Naive thymus-derived CD8-positive, alpha-beta T cell (primary cell): ENCODE results near the gene LIME1. TPM values are rescaled to one million over a fixed set of nuclear protein-coding genes. Genes with fewer than 3 reads are reported as not detected.

Source experiments
- ATAC-seq, 2 donors: fragments of 150-1000 bp; cut with Tn5 transposase in 1 of 2; sonication (Bioruptor Pico), chemical (Tn5 transposase) in 1 of 2; 1 replicate in 1 of 2; 2 replicates in 1 of 2; pipeline ENCODE4 v1.10.0; 2021; ENCODE audit warnings: mild to moderate bottlenecking in 2 of 2, moderate library complexity in 2 of 2
- POLR2A ChIA-PET: fragments of 350-600 bp; sonication (Branson Sonifier 250); formaldehyde crosslinking; loops from one replicate; lab custom pipeline; 2021; ENCODE audit warnings: antibody characterized with exemption; lab: Charles Lee
- DNase-seq, 10 donors: peaks; one replicate each; pipeline versions ENCODE4 v3.0.0 to v3.0.0-alpha.2; 2020 to 2022
- H3K27ac Mint-ChIP-seq, 10 donors: one replicate each; pipeline ENCODE4 v1.8.0; 2020 to 2022; ENCODE audit warnings: mild to moderate bottlenecking in 10 of 10, mixed read lengths in 10 of 10, moderate library complexity in 4 of 10, inconsistent platforms in 1 of 10
- H3K27me3 Mint-ChIP-seq, 5 donors: one replicate each; pipeline ENCODE4 v1.8.0; 2021 to 2022; ENCODE audit warnings: mixed read lengths in 5 of 5
- H3K36me3 Mint-ChIP-seq, 3 donors: one replicate each; pipeline ENCODE4 v1.8.0; 2020 to 2022; ENCODE audit warnings: mixed read lengths in 3 of 3, mild to moderate bottlenecking in 2 of 3, inconsistent platforms in 1 of 3
- H3K4me1 Mint-ChIP-seq, 4 donors: one replicate each; pipeline ENCODE4 v1.8.0; 2021 to 2022; ENCODE audit warnings: mixed read lengths in 4 of 4
- H3K4me3 Mint-ChIP-seq, 10 donors: one replicate each; pipeline ENCODE4 v1.8.0; 2020 to 2022; ENCODE audit warnings: mild to moderate bottlenecking in 10 of 10, mixed read lengths in 10 of 10, moderate library complexity in 6 of 10, inconsistent platforms in 1 of 10
- H3K9me3 Mint-ChIP-seq, 9 donors: one replicate each; pipeline ENCODE4 v1.8.0; 2020 to 2022; ENCODE audit warnings: mixed read lengths in 9 of 9, mild to moderate bottlenecking in 3 of 9, inconsistent platforms in 1 of 9, moderate library complexity in 1 of 9
- polyA plus RNA-seq, 3 donors: library from polyadenylated mRNA; unstranded; fragments of 300-500 nt; fragmentation: Illumina TruSeq; gene quantifications; one replicate each; pipeline ENCODE4 v1.2.3, GENCODE V29; 2021
- total RNA-seq, 8 experiments: library from RNA in 2 of 8; stranded (reverse) in 2 of 8; gene quantifications; one replicate each; pipeline ENCODE4 v1.2.3 and lab custom pipeline; 2021 to 2026

Gene LIME1
- total and polyA plus RNA-seq, 5 experiments from 2014 or later: 95.0 to 292 (median 255) TPM

DNA sequence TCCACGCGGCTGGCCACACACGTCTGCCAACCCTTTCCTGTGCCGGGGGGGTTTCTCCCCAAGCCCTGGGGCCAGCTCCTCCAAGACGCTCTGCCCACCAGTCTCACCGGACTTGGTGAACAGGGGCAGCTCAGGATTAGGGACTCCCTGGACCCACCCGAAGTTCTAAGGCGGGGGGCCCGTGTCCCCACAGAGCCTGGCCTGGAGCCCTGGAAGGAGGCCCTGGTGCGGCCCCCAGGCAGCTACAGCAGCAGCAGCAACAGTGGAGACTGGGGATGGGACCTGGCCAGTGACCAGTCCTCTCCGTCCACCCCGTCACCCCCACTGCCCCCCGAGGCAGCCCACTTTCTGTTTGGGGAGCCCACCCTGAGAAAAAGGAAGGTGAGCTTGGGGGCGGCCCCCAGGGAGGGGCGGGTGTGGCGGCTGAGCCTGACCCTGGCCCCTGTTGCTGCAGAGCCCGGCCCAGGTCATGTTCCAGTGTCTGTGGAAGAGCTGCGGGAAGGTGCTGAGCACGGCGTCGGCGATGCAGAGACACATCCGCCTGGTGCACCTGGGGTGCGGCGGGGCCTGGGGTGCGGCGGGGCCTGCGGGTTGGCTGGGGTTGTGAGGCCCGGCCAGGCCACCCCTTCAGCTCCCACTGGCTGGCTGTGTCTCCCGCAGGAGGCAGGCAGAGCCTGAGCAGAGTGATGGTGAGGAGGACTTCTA is 5.4 kb downstream of the LIME1 start:
- Mint-ChIP-seq H3K4me3 (peak overlapping the region; percentile 7 to 81 (median 64)), H3K27me3 (no peaks in the 10 kb centered on the region), H3K4me1 (peaks cover 0 to 6% (median 3%) of the 10 kb centered on the region in 4 donors), H3K36me3 (peaks cover 0 to 11% (median 0%) of the 10 kb centered on the region in 3 donors), H3K27ac (peak overlapping the region in 2 of 10 donors; percentile 28 to 66), H3K9me3 (no peaks in the 10 kb centered on the region)
- DNase-seq: no peak
- no peak for ATAC-seq
- POLR2A ChIA-PET: interaction anchor here (0.5 to 10.0 kb wide), 8 partner anchors 9 to 382 kb away, joined by 3 to 137 read pairs (median 4); partner anchors contain the start of genes ARFRP1 and ZGPAT

DNA sequence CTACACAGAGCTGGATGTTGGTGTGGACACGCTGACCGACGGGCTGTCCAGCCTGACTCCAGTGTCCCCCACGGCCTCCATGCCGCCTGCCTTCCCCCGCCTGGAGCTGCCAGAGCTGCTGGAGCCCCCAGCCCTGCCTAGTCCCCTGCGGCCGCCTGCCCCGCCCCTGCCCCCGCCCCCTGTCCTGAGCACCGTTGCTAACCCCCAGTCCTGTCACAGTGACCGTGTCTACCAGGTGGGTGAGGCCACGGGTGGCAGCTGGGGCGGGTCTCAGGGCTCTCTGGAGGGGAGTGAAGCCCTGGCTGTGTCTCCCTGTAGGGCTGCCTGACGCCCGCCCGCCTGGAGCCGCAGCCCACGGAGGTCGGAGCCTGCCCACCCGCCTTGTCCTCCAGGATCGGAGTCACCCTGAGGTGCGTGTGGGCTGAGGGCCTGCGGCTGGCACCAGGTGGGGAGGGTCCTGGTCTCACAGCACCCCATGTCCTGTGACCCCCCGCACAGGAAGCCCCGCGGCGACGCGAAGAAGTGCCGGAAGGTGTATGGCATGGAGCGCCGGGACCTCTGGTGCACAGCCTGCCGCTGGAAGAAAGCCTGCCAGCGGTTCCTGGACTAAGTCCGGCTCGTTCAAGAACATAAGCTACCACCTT is 6.0 kb downstream of the LIME1 start:
- Mint-ChIP-seq H3K4me3 (no peak overlapping the region), H3K27ac (no peak overlapping the region), H3K4me1 (peaks cover 0 to 6% (median 1%) of the 10 kb centered on the region in 4 donors), H3K36me3 (peaks cover 0 to 11% (median 0%) of the 10 kb centered on the region in 3 donors), H3K27me3 (no peaks in the 10 kb centered on the region), H3K9me3 (no peaks in the 10 kb centered on the region)
- POLR2A ChIA-PET: interaction anchor here (0.5 to 10.0 kb wide), 6 partner anchors 8 to 387 kb away, joined by 3 to 137 read pairs (median 4); partner anchors contain the start of genes ARFRP1 and ZGPAT
- DNase-seq: no peak
- ATAC-seq: no peak

DNA sequence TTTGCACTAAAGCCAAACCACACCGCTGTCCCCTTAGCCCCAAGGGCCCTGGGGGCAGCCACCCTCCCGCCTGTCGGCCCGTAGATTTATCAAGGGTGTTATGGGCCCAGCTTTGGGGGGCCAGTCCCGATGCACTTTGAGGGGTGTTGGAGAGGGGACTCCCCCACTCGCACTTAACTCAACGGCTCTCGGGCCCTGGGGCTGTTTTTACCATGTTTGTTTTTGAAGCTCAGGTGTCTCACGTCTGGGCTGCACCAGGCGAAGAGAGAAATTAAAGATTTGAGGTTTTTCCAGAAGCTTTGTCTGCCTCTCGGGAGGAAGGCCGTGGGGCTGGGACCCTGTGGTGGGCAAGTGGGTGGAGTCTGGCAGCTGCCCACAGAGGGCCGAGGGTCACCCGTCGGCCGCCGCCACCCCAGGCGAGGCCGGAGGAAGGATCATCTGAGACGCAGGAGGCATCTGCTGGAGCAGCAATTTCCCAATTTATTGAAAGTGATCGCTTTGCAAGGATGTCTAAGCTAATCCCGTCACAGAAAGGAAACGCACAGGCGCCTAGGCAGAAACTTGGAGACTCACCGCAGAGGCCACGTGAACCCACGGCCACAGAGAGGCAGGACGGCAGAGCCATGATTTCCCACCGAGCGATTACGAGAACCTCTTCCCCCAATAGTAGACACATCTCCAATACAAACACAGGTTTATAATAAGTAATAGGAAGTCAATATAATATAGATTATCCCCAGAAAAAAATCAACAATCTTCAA is 6.9 kb downstream of the LIME1 start:
- Mint-ChIP-seq H3K27ac (peak overlapping the region in 4 of 10 donors; percentile 18 to 79 (median 36)), H3K4me1 (peaks cover under 1 to 9% (median 2%) of the 10 kb centered on the region in 4 donors), H3K36me3 (peaks cover 0 to 11% (median 0%) of the 10 kb centered on the region in 3 donors), H3K9me3 (no peaks in the 10 kb centered on the region), H3K27me3 (no peaks in the 10 kb centered on the region), H3K4me3 (peak overlapping the region in 1 of 10 donors; percentile 36)
- POLR2A ChIA-PET: interaction anchor here (0.5 to 10.0 kb wide), 7 partner anchors 7 to 386 kb away, joined by 3 to 137 read pairs (median 3); partner anchors contain the start of genes ARFRP1 and ZGPAT
- no peak for DNase-seq
- no peak for ATAC-seq

DNA sequence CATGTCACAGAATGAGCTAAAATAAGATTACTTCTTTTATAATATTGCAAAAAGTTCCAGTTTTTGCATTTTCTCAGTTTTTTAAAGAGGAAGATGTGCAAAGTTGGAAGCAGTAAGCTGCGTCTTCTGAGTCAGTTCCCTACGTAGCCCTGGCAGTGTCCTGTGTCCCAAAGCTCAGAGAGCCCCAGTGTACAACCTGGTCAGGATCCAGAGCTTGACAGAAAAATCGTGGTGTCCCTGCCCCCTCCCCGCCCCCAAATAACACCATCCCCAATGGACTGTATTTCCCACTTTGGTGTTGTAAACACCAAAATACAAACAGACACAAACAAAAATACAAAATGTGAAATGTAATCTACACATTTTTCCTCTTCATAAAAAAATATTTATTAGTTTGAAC is 7.7 kb downstream of the LIME1 start:
- Mint-ChIP-seq H3K27me3 (no peaks in the 10 kb centered on the region), H3K4me1 (peaks cover 3 to 14% (median 8%) of the 10 kb centered on the region in 4 donors), H3K4me3 (no peak overlapping the region), H3K36me3 (peaks cover 0 to 11% (median 0%) of the 10 kb centered on the region in 3 donors), H3K27ac (peak overlapping the region in 1 of 10 donors; percentile 18), H3K9me3 (no peaks in the 10 kb centered on the region)
- POLR2A ChIA-PET: interaction anchor here (0.5 to 0.8 kb wide), 3 partner anchors 15 to 47 kb away, joined by 3 to 4 read pairs (median 3); no protein-coding TSS in a partner anchor
- DNase-seq: no peak
- no peak for ATAC-seq

DNA sequence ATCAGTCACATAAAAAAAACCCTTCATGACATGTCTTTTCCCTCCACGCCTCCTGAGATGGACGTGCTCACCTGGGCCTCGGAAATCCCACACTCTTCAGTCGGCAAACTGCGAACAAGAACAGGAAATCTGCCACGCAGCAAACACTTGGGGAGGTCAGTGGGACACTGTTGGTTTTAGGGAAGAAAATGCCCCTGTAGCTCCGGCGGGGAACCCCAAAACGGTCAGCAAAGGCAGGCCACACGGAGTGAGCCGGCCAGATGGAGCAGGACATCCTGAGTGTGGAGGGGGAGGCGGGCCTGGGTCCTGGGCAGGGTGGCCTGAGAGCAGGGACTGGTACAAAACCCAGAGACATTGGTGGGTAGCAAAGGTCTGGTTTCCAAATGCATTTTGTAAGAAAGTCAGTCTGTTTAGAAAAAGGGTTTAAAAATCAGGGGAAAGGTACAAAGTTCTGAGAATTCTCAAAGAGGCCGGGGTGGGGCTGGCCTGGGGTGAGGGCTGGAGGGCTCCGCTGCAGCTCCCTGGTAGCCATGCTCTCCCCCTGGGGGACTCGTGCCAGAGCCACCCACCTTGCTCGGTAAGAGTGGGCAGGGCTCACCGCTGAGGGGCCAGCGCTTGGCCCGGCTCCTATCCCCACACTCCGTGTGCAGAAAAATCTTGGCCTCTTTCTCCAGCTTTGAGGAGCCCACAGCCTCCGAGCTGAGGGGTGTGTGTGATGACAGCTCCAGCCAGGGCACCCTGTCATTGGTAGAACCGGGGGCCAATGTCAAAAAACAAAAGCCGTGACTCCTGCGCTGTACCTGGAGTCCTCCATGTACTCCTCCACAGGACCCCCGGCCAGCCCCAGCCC is 8.3 kb downstream of the LIME1 start:
- DNase-seq (no peak), ATAC-seq (no peak)
- Mint-ChIP-seq H3K4me1 (peaks cover 6 to 20% (median 13%) of the 10 kb centered on the region in 4 donors), H3K4me3 (no peak overlapping the region), H3K27ac (peak overlapping the region in 2 of 10 donors; percentile 8 to 27), H3K36me3 (peaks cover 0 to 11% (median 0%) of the 10 kb centered on the region in 3 donors), H3K27me3 (no peaks in the 10 kb centered on the region), H3K9me3 (no peaks in the 10 kb centered on the region)
- POLR2A ChIA-PET: interaction anchor here (0.5 to 2.1 kb wide), 2 partner anchors 8 to 25 kb away, joined by 4 to 14 read pairs; partner anchors contain the start of gene LIME1

DNA sequence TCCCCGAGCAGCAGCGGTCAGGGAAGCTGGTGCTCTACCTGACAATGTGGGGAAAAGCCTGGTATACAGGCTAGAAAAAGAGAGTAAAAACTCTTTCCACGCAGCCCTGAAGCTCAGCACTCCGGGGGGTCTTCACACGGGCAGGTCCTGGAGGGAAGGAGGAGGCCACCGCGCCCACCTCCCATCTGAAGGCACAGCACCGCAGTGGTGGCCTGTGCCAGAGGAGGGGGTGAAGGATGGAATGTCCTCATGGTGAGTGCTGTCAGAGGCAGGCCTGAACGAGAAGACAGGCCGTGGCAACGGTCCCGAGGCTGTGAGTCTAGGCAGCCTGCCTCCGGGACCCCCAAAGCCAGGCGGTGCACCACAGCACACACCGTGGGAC is 9.0 kb downstream of the LIME1 start:
- POLR2A ChIA-PET: interaction anchor here (2.1 kb wide), 1 partner anchor 9 kb away, joined by 14 read pairs; the partner anchor contains the start of gene LIME1
- peak overlapping the region in 1 of 10 donors; percentile 65 for H3K4me3 Mint-ChIP-seq
- H3K27ac Mint-ChIP-seq: peak overlapping the region in 3 of 10 donors; percentile 8 to 65 (median 48)

DNA sequence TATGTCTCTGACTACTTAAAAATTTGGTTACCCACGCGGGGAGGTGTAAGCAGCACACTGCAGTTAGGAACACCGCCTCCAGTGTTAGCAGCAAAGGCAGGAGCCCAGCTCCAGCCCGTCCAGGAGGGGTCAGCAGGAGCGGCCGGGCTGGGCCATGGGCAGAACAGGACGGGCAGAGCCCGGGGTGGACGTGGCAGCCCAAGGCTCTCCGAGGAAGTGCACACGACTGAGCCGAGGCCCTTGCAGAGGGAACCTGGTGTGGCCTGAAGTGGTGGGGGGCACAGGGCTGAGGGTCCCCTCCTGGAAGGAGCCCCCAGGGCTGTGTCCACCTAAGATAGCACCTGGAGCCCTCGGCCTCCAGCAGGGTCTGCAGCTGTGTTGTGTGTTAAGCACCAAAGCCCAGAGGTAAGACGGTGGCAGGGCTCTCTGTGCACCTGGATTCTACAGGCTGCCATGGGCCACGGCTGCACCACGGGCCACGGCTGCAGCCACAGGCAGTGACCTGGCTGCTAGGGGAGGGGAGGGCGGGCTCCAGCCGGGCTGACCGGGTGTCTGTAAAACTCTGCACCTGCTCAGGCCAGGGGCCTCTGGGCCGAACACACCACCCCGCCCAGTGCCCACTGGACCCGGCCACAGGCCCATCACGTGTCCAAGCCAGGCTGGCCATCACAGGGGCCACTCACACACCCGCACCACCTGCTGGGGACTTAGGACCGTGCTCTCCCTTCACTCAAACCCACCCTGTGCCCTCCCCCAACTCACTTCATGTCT is 9.7 kb downstream of the LIME1 start:
- H3K9me3 Mint-ChIP-seq: no peaks in the 10 kb centered on the region
- no peak for DNase-seq
- peak overlapping the region in 1 of 10 donors; percentile 65 for H3K4me3 Mint-ChIP-seq
- H3K27me3 Mint-ChIP-seq: no peaks in the 10 kb centered on the region
- H3K4me1 Mint-ChIP-seq: peaks cover 8 to 33% (median 23%) of the 10 kb centered on the region in 4 donors
- ATAC-seq: no peak
- POLR2A ChIA-PET: interaction anchor here (0.5 to 2.1 kb wide), 2 partner anchors 10 to 157 kb away, joined by 6 to 14 read pairs; partner anchors contain the start of gene LIME1
- H3K36me3 Mint-ChIP-seq: peaks cover 0 to 11% (median 0%) of the 10 kb centered on the region in 3 donors
- H3K27ac Mint-ChIP-seq: peak overlapping the region in 4 of 10 donors; percentile 24 to 65 (median 62)

More for the DNA sequence above, 9.0 kb downstream of the LIME1 start:
- Mint-ChIP-seq H3K27me3 (no peaks in the 10 kb centered on the region), H3K36me3 (peaks cover 0 to 11% (median 0%) of the 10 kb centered on the region in 3 donors), H3K4me1 (peaks cover 6 to 26% (median 16%) of the 10 kb centered on the region in 4 donors), H3K9me3 (no peaks in the 10 kb centered on the region)
- DNase-seq: no peak
- no peak for ATAC-seq

DNA sequence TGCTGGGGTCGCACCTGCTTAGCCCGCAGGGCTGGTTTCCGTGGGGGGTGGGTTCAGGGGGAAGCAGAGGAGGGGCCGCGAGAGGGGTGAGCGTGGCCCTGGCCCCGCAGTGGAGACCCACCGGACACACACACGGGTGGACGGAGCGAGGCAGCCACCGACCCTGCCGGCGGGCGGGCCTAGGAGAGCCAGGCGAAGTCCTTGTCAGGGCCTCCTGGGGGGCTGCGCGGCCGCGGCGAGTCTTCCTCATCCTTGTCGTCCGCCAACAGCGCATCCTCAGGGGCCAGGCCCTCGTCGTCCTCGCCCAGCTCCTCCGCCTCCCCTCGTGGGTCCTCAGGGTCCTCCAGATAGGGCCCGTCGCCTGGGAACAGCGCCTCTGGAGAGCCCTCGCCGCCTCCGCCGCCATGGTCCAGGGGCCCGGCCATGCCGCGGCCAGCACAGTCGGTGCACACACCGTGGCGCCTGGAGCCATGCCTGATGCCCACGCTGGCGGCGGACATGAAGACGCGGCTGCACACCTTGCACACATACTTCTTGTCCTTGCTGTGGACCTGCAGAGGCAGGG is 10.4 kb downstream of the LIME1 start:
- Mint-ChIP-seq H3K4me1 (peaks cover 9 to 35% (median 27%) of the 10 kb centered on the region in 4 donors), H3K4me3 (no peak overlapping the region), H3K9me3 (no peaks in the 10 kb centered on the region), H3K36me3 (peaks cover 0 to 10% (median 0%) of the 10 kb centered on the region in 3 donors), H3K27ac (no peak overlapping the region), H3K27me3 (no peaks in the 10 kb centered on the region)
- POLR2A ChIA-PET: interaction anchor here (0.5 to 2.1 kb wide), 3 partner anchors 10 to 156 kb away, joined by 3 to 14 read pairs (median 6); partner anchors contain the start of gene LIME1
- DNase-seq (no peak), ATAC-seq (no peak)

DNA sequence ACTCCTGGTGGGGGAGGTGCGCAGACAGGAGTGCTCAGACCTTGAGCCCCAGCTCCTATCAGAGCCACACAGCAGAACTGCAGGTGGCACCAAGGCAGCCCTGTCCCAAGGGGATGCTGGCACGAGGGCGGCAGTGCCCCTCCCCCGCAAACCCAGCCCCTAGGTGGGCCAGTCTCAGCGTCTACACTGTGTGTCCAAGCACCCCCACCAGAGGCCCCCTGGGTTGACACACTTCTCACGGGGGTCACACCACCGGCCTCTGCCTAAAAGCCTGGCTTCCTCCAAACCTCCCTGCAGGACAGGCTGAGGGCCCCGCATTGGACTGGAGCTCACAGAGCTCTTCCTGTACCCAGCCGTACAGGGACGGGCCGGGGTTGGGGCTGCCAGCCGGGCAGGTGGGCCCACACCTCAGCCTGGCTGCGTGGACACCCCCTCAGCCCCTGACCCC is 11.2 kb downstream of the LIME1 start:
- Mint-ChIP-seq H3K27me3 (no peaks in the 10 kb centered on the region), H3K4me3 (no peak overlapping the region), H3K27ac (peak overlapping the region in 1 of 10 donors; percentile 11), H3K4me1 (peaks cover 11 to 39% (median 31%) of the 10 kb centered on the region in 4 donors), H3K9me3 (no peaks in the 10 kb centered on the region), H3K36me3 (peaks cover 0 to 9% (median 0%) of the 10 kb centered on the region in 3 donors)
- ATAC-seq: no peak
- POLR2A ChIA-PET: interaction anchor here (1.0 kb wide), 1 partner anchor 11 kb away, joined by 3 read pairs; the partner anchor contains the start of gene LIME1
- no peak for DNase-seq
